ENCODE measurements around the gene GATD1.

The GATD1 gene

DNA sequence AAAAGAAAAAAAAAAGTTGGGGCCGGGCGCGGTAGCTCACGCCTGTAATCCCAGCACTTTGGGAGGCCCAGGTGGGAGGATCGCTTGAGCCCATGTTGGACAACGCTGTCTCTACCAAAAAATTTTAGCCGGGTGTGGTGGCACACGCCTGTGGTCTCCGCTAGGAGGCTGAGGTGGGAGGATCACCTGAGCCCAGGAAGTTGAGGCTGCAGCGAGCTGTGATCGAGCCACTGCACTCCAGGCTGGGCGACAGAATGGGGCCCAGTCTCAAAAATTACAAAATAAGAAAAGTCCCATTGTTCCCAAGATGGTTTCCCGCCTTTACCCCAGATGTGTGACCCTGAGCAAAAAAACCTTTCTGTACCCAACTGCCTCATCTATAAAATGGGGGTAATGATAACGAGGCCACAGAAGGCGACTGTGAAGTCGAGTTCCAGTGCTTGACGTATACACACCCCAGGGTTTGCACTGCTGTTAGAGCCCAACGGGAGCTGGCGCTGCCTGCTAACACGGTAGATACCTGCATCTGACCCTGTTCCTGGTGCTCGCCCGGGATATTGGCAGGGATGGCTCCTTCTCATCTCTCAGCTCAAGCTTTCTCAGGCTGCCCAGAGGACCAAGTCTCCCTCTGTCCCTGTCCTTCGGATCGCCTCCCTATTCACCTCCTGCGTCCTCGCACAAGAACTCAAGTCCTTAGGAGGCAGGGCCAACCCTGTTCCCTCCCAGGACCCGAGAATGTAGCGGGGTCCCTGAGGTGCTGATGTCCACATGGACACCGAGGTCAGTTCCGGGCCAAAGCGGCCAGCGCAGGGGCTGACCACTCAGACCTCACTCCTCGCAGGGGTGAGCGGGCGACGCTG lies 31.4 kb upstream of the GATD1 start:
- DNase-seq: no peak
- H3K27ac ChIP-seq: peak overlapping the region; percentile 99
- peak overlapping the region; percentile 92 for H3K4me3 ChIP-seq (ENCODE audit: low read depth, low read length)
- peaks cover 30% of the 10 kb centered on the region for H3K36me3 ChIP-seq (replicated peaks)
- in situ Hi-C loops (cut with HindIII; ENCODE audit: low pct_ligation_motif_present, low sequenced_read_pairs): no loop called here
- TF ChIP-seq, protein P1, sequence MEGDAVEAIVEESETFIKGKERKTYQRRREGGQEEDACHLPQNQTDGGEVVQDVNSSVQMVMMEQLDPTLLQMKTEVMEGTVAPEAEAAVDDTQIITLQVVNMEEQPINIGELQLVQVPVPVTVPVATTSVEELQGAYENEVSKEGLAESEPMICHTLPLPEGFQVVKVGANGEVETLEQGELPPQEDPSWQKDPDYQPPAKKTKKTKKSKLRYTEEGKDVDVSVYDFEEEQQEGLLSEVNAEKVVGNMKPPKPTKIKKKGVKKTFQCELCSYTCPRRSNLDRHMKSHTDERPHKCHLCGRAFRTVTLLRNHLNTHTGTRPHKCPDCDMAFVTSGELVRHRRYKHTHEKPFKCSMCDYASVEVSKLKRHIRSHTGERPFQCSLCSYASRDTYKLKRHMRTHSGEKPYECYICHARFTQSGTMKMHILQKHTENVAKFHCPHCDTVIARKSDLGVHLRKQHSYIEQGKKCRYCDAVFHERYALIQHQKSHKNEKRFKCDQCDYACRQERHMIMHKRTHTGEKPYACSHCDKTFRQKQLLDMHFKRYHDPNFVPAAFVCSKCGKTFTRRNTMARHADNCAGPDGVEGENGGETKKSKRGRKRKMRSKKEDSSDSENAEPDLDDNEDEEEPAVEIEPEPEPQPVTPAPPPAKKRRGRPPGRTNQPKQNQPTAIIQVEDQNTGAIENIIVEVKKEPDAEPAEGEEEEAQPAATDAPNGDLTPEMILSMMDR (IDR thresholded peaks at IDR 0.05; ENCODE audit: low read depth, low read length, missing control alignments): no peak
- H3K27me3 ChIP-seq (replicated peaks): no peaks in the 10 kb centered on the region

DNA sequence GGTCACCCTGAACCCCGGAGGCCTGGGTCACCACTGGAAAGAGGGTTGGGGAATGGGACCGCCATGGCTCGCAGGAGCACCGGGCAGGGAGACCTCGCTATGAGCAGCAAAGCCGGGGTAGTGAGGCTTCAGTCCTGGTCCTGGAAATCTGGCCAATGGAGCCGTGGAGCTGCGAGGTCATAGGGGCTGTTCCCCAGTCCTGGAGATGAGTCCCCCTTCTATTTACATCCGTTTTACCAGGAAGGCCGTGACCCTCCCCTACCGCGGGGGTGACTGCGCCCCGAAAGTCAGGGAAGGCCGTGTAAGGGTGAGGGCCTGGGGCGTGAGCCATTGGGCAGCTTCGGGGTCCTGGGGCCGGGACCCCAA lies 27.3 kb upstream of the GATD1 start:
- peak overlapping the region; percentile 61 for H3K4me3 ChIP-seq (ENCODE audit: low read depth, low read length)
- no peak overlapping the region for H3K27ac ChIP-seq
- TF ChIP-seq, protein P1 (IDR thresholded peaks at IDR 0.05; ENCODE audit: low read depth, low read length, missing control alignments): no peak
- in situ Hi-C loops (cut with HindIII; ENCODE audit: low pct_ligation_motif_present, low sequenced_read_pairs): no loop called here
- no peak for DNase-seq
- peaks cover 9% of the 10 kb centered on the region for H3K36me3 ChIP-seq (replicated peaks)
- H3K27me3 ChIP-seq (replicated peaks): no peaks in the 10 kb centered on the region

DNA sequence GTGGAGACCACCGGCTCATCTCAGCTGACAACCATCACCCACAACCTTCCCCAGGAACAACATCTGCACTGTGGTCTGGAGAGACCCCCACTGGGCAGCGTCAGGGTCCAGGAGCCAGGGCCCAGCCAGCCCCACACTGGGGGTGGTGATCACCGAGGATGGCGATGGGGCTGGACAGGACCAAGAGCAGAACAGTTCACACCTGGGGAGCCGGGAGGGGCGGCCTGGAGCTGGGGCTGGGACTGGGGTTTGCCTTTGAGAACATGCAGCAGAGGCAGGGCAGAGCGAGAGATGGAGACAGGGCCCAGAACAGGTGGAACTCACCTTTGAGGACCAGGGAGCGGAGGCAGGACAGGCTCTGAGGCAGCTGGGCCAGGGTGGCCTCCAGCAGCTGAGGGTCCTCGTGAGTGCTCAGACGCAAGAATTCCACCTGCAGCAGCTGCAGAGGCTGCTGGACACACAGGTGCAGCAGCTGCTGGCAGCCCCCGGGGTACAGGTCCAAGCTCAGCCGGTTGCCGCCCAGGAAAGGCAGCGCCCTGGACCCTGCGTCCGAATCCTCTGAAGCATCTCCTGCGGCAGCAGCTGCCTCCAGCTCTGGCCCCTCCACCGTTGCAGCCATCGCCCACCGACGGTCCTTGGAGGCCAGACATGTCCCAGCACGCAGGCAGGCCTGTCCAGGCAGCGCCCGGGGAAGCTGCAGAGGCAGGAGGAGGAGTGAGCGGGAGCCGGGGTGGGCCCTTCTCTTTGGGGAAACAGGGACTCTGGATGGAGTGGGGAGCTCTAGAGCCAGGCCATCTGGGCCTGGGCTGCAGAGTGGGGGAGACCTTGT lies 26.7 kb upstream of the GATD1 start:
- Histone ChIP-seq H3K4me3 (ENCODE audit: low read depth, low read length) (peak overlapping the region; percentile 61), H3K27ac (no peak overlapping the region), H3K36me3 (replicated peaks) (peaks cover 13% of the 10 kb centered on the region), H3K27me3 (replicated peaks) (no peaks in the 10 kb centered on the region)
- in situ Hi-C loops (cut with HindIII; ENCODE audit: low pct_ligation_motif_present, low sequenced_read_pairs): no loop called here
- no peak for DNase-seq
- TF ChIP-seq, protein P1 (IDR thresholded peaks at IDR 0.05; ENCODE audit: low read depth, low read length, missing control alignments): no peak

DNA sequence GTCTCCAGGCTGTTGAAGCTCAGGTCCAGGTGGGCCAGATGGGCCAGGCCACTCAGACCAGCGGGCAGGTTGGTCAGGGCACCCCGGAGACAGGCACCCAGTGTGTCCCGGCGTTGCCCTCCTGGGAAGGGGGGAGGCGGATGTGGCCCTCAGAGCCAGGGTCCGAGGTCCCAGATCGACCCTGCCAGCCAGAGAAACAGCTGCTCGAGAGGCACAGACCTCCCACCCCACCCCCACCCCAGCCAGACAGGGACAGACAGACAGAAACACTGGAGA lies 26.1 kb upstream of the GATD1 start:
- TF ChIP-seq, protein P1 (IDR thresholded peaks at IDR 0.05; ENCODE audit: low read depth, low read length, missing control alignments): no peak
- Histone ChIP-seq H3K4me3 (ENCODE audit: low read depth, low read length) (no peak overlapping the region), H3K27me3 (replicated peaks) (no peaks in the 10 kb centered on the region), H3K36me3 (replicated peaks) (peaks cover 13% of the 10 kb centered on the region), H3K27ac (no peak overlapping the region)
- DNase-seq: no peak
- in situ Hi-C loops (cut with HindIII; ENCODE audit: low pct_ligation_motif_present, low sequenced_read_pairs): no loop called here

DNA sequence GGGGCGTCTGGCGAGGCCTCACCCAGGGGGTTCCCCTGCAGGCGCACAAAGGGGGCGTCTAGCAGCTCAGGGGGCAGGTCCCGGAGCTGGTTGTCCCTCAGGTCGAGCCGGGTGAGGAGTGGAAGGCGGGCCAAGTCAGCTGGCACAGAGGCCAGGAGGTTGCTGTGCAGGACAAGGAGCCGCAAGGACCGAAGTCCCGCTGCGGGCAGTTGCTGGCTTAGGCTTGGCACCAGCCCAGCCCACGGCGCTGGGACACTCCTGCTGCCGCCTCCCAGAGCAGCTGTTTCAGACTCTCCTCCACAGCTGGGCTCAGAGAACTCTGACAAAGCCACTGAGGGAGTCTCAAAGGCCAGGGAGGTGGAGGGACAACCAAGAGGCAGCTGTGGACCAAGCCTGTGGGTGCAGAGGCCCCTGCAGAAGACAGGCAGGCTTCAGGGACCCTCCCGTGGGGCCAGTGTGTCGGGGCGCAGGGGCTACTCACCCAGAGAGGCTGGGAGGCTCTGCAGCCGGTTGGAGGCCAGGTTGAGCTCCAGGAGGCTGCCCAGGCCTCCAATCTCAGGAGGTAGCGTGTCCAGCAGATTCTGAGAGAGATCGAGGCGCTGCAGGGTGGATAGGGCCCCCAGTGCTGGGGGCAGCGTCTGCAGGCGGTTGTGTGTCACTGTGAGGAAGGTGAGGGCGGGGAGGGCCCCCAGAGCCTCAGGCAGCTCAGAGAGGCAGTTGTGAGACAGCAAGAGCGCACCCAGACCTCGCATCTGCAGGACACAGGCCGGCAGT lies 25.6 kb upstream of the GATD1 start:
- peaks cover 13% of the 10 kb centered on the region for H3K36me3 ChIP-seq (replicated peaks)
- in situ Hi-C loops (cut with HindIII; ENCODE audit: low pct_ligation_motif_present, low sequenced_read_pairs): no loop called here
- TF ChIP-seq, protein P1 (IDR thresholded peaks at IDR 0.05; ENCODE audit: low read depth, low read length, missing control alignments): no peak
- DNase-seq: no peak
- no peaks in the 10 kb centered on the region for H3K27me3 ChIP-seq (replicated peaks)
- H3K27ac ChIP-seq: no peak overlapping the region
- H3K4me3 ChIP-seq (ENCODE audit: low read depth, low read length): no peak overlapping the region

Data from brain microvascular endothelial cell (primary cell).